ENCODE measurements around the gene PSD4. TPM values are rescaled to one million over a fixed set of nuclear protein-coding genes. Genes with fewer than 3 reads are reported as not detected.

Gene PSD4
- total RNA-seq, 1 donor from 2014 or later: 11.2 TPM

DNA sequence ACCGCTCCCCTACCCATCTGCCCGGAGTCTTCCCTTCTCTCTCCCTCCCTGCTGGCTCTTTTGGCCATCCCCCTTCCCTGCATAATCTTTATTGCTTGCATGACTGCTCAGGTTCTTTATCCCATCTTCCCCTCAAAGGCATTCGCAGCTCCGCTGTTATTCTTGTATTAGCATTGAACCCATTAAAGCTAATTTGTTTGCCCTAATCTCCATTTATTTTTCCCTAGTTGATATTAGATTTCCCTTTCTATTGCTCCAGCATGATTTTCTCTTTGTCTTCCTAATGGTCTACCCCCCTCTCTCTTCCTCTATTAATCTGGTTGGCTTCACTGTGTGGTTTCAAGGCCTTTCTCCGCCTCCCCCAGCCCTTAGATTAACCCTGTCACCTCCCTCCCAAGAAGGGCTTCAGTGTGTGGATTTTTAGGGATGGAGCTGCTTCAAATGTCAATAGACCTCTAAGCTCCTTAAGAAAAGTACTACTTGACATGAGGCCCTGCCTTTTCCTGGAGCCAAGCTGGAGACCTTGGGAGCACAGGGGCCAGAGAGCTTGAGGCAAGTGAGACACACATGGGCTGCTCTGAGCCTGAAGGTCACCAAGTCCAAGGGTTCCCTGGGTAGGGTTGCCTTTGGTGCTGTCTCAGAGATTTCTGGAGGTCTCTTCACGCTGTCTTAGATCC is 84.8 kb downstream of the PSD4 start:
- DNase-seq (ENCODE audit: low spot score in 2 of 2): no peak
- Histone ChIP-seq H3K4me1 (peaks cover 0 to 5% of the 10 kb centered on the region in 2 donors), H3K9me3 (no peaks in the 10 kb centered on the region), H3K36me3 (no peaks in the 10 kb centered on the region), H3K4me3 (no peak overlapping the region), H3K27me3 (no peaks in the 10 kb centered on the region), H3K27ac (no peak overlapping the region)
- intact Hi-C loops (cut with DNase I): no loop called here
- TF ChIP-seq, protein P1, sequence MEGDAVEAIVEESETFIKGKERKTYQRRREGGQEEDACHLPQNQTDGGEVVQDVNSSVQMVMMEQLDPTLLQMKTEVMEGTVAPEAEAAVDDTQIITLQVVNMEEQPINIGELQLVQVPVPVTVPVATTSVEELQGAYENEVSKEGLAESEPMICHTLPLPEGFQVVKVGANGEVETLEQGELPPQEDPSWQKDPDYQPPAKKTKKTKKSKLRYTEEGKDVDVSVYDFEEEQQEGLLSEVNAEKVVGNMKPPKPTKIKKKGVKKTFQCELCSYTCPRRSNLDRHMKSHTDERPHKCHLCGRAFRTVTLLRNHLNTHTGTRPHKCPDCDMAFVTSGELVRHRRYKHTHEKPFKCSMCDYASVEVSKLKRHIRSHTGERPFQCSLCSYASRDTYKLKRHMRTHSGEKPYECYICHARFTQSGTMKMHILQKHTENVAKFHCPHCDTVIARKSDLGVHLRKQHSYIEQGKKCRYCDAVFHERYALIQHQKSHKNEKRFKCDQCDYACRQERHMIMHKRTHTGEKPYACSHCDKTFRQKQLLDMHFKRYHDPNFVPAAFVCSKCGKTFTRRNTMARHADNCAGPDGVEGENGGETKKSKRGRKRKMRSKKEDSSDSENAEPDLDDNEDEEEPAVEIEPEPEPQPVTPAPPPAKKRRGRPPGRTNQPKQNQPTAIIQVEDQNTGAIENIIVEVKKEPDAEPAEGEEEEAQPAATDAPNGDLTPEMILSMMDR (IDR thresholded peaks at IDR 0.05): no peak

Other genes with a start within 250 kb of the PSD4 start
- not detected for gene IL36G, start 196.0 kb upstream of the PSD4 start, total RNA-seq
- gene IL36A, start 168.5 kb upstream of the PSD4 start, total RNA-seq: not detected
- gene IL36B, start 121.1 kb upstream of the PSD4 start, total RNA-seq: not detected
- gene IL36RN, start 114.8 kb upstream of the PSD4 start, total RNA-seq: not detected
- not detected for gene IL1F10, start 106.0 kb upstream of the PSD4 start, total RNA-seq
- gene IL1RN, start 46.4 kb upstream of the PSD4 start, total RNA-seq: not detected
- 0.11 TPM for gene PAX8, start 105.0 kb downstream of the PSD4 start, total RNA-seq